Measurements from ENCODE around the gene EMC7.

DNA sequence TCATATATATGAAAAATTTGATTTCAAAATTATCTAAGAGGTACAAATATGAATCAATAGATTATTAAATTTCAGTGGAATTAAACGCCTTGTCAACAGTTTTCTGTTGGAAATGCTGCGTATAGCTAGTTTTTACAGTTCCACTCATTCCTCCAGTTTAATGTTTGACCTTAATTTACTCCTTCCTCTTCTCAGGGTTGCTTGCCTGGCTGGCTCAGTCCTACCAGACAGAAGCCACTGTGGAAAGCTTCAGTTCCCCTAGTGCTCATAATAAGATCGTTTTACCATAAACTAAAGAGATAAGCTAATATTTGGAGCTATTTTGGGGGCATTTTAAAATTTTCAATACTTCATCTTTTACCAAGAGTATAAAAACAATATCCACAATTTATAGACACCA lies 22.8 kb downstream of the EMC7 start:
- TF ChIP-seq, protein P1, sequence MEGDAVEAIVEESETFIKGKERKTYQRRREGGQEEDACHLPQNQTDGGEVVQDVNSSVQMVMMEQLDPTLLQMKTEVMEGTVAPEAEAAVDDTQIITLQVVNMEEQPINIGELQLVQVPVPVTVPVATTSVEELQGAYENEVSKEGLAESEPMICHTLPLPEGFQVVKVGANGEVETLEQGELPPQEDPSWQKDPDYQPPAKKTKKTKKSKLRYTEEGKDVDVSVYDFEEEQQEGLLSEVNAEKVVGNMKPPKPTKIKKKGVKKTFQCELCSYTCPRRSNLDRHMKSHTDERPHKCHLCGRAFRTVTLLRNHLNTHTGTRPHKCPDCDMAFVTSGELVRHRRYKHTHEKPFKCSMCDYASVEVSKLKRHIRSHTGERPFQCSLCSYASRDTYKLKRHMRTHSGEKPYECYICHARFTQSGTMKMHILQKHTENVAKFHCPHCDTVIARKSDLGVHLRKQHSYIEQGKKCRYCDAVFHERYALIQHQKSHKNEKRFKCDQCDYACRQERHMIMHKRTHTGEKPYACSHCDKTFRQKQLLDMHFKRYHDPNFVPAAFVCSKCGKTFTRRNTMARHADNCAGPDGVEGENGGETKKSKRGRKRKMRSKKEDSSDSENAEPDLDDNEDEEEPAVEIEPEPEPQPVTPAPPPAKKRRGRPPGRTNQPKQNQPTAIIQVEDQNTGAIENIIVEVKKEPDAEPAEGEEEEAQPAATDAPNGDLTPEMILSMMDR (optimal IDR thresholded peaks at IDR 0.05 in 1 of 3, IDR thresholded peaks at IDR 0.05 in 1 of 3, conservative IDR thresholded peaks at IDR 0.05 in 1 of 3; ENCODE audit: extremely low read depth in 1 of 3, insufficient read depth in 2 of 3, low read length in 3 of 3) = no peak
- no peak for TF ChIP-seq EZH2 (IDR thresholded peaks at IDR 0.05; ENCODE audit: low read length)
